Right lobe of liver (tissue), 4 donors: ENCODE data around the gene GNB2.

Experiments
- POLR2A ChIP-seq: fragments of 450-650 bp; IDR thresholded peaks from one replicate; pipeline ENCODE4 v1.6.1; 2017; ENCODE audit warnings: antibody characterized with exemption, mild to moderate bottlenecking
- TF ChIP-seq, protein P1 (sequence below), 4 donors: fragments of 200-600 bp in 3 of 4; fragments of 450-650 bp in 1 of 4; IDR thresholded peaks; one replicate each; pipeline versions ENCODE4 v1.5.1 to v1.8.0; 2016 to 2022; ENCODE audit warnings: antibody characterized with exemption in 4 of 4, mild to moderate bottlenecking in 2 of 4
- donor health status: DM: no; HTN: no; CAD: no.
- donor health status: DM: no; HTN: no; CAD: no.
- donor health status: DM: no; HTN: yes; CAD: no.

DNA sequence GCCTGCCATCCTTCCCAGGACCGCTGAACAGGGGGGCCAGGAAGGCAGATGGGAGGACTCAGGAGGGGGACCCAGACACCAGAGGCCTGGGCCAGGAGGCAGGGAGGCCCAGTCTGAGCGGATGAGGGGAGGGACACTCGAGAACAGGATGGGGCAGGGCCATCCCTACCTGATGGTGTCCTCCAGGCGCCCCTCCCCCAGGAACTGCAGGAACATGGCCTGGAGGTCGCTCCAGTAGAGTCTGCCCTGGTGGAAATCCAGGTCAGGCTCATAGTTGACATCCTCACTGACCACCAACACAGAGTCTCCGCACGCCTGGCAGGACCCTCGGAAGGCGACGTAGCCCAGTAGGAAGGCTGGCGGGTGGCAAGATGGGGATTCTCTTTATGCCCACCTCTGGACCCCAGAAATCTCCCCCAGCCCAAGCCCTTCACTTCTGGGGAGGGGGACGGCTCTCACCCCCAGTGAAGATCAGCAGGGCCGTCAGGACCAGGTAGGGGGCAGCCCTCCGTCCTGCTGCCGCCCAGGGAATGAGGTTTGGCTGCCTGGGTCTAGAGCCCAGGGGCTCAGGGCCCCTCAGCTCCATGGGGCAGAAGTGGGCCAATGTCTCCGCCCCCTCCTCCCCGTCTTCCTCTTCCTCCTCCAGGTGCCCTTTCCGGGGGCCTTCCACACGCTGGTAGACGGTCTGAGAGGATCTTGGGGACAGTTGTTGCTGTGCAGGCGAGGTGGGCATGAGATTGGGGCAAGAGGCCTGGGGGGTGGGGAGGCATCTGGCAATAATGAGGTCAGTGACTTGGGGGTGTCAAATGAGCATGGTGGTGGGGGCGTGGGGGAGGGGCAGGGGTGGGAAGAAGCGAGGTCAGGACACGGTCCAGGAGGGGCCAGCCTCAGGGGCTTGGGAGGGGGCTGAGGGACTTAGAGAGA is 32.8 kb upstream of the GNB2 start:
- TF ChIP-seq, protein P1, sequence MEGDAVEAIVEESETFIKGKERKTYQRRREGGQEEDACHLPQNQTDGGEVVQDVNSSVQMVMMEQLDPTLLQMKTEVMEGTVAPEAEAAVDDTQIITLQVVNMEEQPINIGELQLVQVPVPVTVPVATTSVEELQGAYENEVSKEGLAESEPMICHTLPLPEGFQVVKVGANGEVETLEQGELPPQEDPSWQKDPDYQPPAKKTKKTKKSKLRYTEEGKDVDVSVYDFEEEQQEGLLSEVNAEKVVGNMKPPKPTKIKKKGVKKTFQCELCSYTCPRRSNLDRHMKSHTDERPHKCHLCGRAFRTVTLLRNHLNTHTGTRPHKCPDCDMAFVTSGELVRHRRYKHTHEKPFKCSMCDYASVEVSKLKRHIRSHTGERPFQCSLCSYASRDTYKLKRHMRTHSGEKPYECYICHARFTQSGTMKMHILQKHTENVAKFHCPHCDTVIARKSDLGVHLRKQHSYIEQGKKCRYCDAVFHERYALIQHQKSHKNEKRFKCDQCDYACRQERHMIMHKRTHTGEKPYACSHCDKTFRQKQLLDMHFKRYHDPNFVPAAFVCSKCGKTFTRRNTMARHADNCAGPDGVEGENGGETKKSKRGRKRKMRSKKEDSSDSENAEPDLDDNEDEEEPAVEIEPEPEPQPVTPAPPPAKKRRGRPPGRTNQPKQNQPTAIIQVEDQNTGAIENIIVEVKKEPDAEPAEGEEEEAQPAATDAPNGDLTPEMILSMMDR (IDR thresholded peaks at IDR 0.05), result no peak
- no peak for TF ChIP-seq POLR2A
